B cell (primary cell): ENCODE data around the gene KCTD6. TPM values are rescaled to one million over a fixed set of nuclear protein-coding genes. Genes with fewer than 3 reads are reported as not detected.

ENCODE experiments used
- ATAC-seq: fragments of 200-7000 bp; cut with Tn5 transposase; one replicate; pipeline ENCODE4 v1.10.0; 2021; ENCODE audit warnings: low read depth, mild to moderate bottlenecking, moderate number of reproducible peaks, moderate library complexity
- CTCF ChIA-PET: fragments of 350-600 bp; sonication (Branson Sonifier 250); formaldehyde crosslinking; loops from one replicate; lab custom pipeline; 2021; ENCODE audit warnings: antibody characterized with exemption, inconsistent platforms; lab: Charles Lee
- POLR2A ChIA-PET: fragments of 350-600 bp; sonication (Branson Sonifier 250); formaldehyde crosslinking; loops from one replicate; lab custom pipeline; 2021; ENCODE audit warnings: antibody characterized with exemption; lab: Charles Lee
- DNase-seq: peaks from one replicate; pipeline ENCODE4 v3.0.0; 2013
- H2AFZ ChIP-seq: 2 replicates; pipeline ENCODE4 v1.6.1; 2012; ENCODE audit warnings: mild to moderate bottlenecking, low read depth, low read length; ENCODE audit not compliant: insufficient read depth, poor library complexity, severe bottlenecking
- H3K27ac ChIP-seq, 2 donors: 1 replicate in 1 of 2; 2 replicates in 1 of 2; pipeline ENCODE4 v1.5.1; 2012 to 2013; ENCODE audit warnings: low read length in 2 of 2, mild to moderate bottlenecking in 2 of 2, moderate library complexity in 1 of 2
- H3K27me3 ChIP-seq, 4 experiments: fragments of 200-600 bp in 1 of 4; sonication (generic) in 1 of 4; replicated peaks in 1 of 4; 1 replicate in 2 of 4; 2 replicates in 2 of 4; pipeline versions ENCODE4 v1.6.1 to v1.7.0; 2013 to 2016; ENCODE audit warnings: low read length in 3 of 4, mild to moderate bottlenecking in 2 of 4, mixed read lengths in 1 of 4, moderate library complexity in 1 of 4; ENCODE audit not compliant: insufficient read depth in 4 of 4, control insufficient read depth in 3 of 4; ENCODE audit errors: control extremely low read depth in 1 of 4
- H3K36me3 ChIP-seq, 2 experiments: replicated peaks in 1 of 2; 1 replicate in 1 of 2; 2 replicates in 1 of 2; pipeline versions ENCODE4 v1.6.1 to v1.7.1; 2013; ENCODE audit warnings: low read length in 1 of 2; ENCODE audit not compliant: insufficient read depth in 2 of 2, control insufficient read depth in 1 of 2; ENCODE audit errors: control extremely low read depth in 1 of 2, extremely low read depth in 1 of 2
- H3K4me1 ChIP-seq, 2 donors: fragments of 200-600 bp in 1 of 2; sonication (generic) in 1 of 2; 1 replicate in 1 of 2; 2 replicates in 1 of 2; pipeline versions ENCODE4 v1.5.1 to v1.6.1; 2013 to 2017; ENCODE audit warnings: low read length in 2 of 2; ENCODE audit not compliant: control insufficient read depth in 2 of 2, insufficient read depth in 2 of 2
- H3K4me2 ChIP-seq: replicated peaks from 2 replicates; pipeline ENCODE3; 2012; ENCODE audit warnings: mild to moderate bottlenecking, low read depth, low read length; ENCODE audit not compliant: poor library complexity, severe bottlenecking
- H3K4me3 ChIP-seq, 5 experiments: fragments of 200-600 bp in 1 of 5; sonication (generic) in 1 of 5; 1 replicate in 3 of 5; 2 replicates in 2 of 5; pipeline versions ENCODE4 v1.5.1 to v1.7.0; 2011 to 2016; ENCODE audit warnings: low read length in 4 of 5, mild to moderate bottlenecking in 4 of 5, low read depth in 2 of 5, control low read depth in 1 of 5, moderate library complexity in 1 of 5; ENCODE audit not compliant: insufficient read depth in 1 of 5; ENCODE audit errors: control extremely low read depth in 1 of 5, extremely low read depth in 1 of 5
- H3K79me2 ChIP-seq: fragments of 200-600 bp; sonication (generic); one replicate; pipeline ENCODE4 v1.6.0; 2016; ENCODE audit warnings: low read length; ENCODE audit not compliant: control insufficient read depth, insufficient read depth
- H3K9ac ChIP-seq: fragments of 200-600 bp; sonication (generic); 2 replicates; pipeline ENCODE4 v1.6.1; 2017; ENCODE audit warnings: mild to moderate bottlenecking, low read length, moderate library complexity
- H3K9me3 ChIP-seq, 3 donors: one replicate each; pipeline versions ENCODE4 v1.6.1 to v1.7.1; 2013; ENCODE audit warnings: low read length in 2 of 3; ENCODE audit not compliant: control insufficient read depth in 2 of 3, insufficient read depth in 1 of 3; ENCODE audit errors: control extremely low read depth in 1 of 3
- H4K20me1 ChIP-seq: 2 replicates; pipeline ENCODE4 v1.6.0; 2012; ENCODE audit warnings: mild to moderate bottlenecking, low read length; ENCODE audit not compliant: insufficient read depth, control insufficient read depth, poor library complexity, severe bottlenecking
- H3K27ac Mint-ChIP-seq: one replicate; pipeline ENCODE4 v1.8.0; 2021; ENCODE audit warnings: mixed read lengths
- H3K27me3 Mint-ChIP-seq: one replicate; pipeline ENCODE4 v1.8.0; 2021; ENCODE audit warnings: mixed read lengths
- H3K4me1 Mint-ChIP-seq: one replicate; pipeline ENCODE4 v1.8.0; 2021; ENCODE audit warnings: mixed read lengths
- H3K4me3 Mint-ChIP-seq: one replicate; pipeline ENCODE4 v1.8.0; 2021; ENCODE audit warnings: mixed read lengths
- H3K9me3 Mint-ChIP-seq: one replicate; pipeline ENCODE4 v1.8.0; 2022; ENCODE audit warnings: mixed read lengths; ENCODE audit not compliant: insufficient read depth
- CTCF ChIP-seq: fragments of 200-600 bp; IDR thresholded peaks from one replicate; pipeline ENCODE4 v1.8.0; 2022; ENCODE audit warnings: antibody characterized with exemption, mild to moderate bottlenecking
- EZH2 ChIP-seq: IDR thresholded peaks from 2 replicates; pipeline ENCODE4 v1.6.1; 2012; ENCODE audit warnings: borderline replicate concordance, low read depth, mild to moderate bottlenecking, moderate library complexity, low read length; ENCODE audit not compliant: insufficient read depth, poor library complexity, severe bottlenecking
- WGBS: methylation state at CpG from one replicate; pipeline ENCODE4 v1.1.5; 2013; ENCODE audit warnings: missing lambda C conversion rate; ENCODE audit not compliant: insufficient coverage; 5-methylcytosine and 5-hydroxymethylcytosine counted together
- intact Hi-C: fragments of 100-400 bp; cut with micrococcal nuclease; formaldehyde crosslinking; loops from one replicate; pipeline ENCODE4 v1.10.0; 2022
- polyA plus RNA-seq: library from polyadenylated mRNA; depleted of rRNA; stranded (reverse); fragments of >200 nt; gene quantifications from 2 replicates; pipeline ENCODE4 v1.2.3, GENCODE V29; 2012
- total RNA-seq, 2 donors: library from RNA; stranded (reverse); fragments of 120-200 nt in 1 of 2; gene quantifications; 1 replicate in 1 of 2; 2 replicates in 1 of 2; pipeline versions ENCODE4 v1.2.3 to v1.2.4, GENCODE V29; 2013 to 2022

KCTD6 gene
- total and polyA plus RNA-seq, 2 donors (not counting 1 experiment from before 2014, with no cell fraction given), result 7.4 to 14.6 TPM

DNA sequence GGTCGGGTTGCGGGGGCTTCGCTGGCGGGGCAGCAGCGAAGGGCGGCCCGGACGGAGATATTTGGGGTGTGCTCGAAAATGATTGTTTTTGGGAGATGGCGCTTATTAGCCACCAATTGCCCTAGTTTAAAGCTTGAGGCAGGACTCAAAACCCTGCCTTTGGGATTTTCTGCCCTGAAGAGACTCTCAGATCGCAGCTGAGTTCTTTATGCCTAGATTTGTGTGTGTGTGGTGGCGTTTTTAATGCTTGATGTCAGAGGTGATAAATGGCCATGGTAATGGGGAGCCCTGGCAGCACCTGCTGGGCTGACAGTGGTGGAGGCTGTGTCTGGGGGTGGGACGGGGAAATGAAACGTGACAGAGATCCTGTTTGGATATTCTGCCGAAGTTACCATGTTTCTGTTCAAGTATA is 604 bp downstream of the KCTD6 start:
- WGBS, result 1% methylated on average over 15 of the region's 15 CpGs
- peak overlapping the region; percentile 50 to 82 (median 75) for H3K4me3 ChIP-seq
- ATAC-seq (no peak), DNase-seq (peak; percentile 56)
- intact Hi-C loops, result loop anchor here (1.0 to 5.0 kb wide), 5 partner anchors 59 to 484 kb away; partner anchors contain the start of genes ABHD6, FLNB and PDHB
- H3K27ac ChIP-seq, result peak overlapping the region in 1 of 2 donors; percentile 50
- H3K9ac ChIP-seq, result peak overlapping the region; percentile 69
- no peaks in the 10 kb centered on the region for H3K27me3 ChIP-seq
- H3K4me1 Mint-ChIP-seq, result peaks cover 53% of the 10 kb centered on the region
- H3K79me2 ChIP-seq, result peaks cover 50% of the 10 kb centered on the region
- TF ChIP-seq CTCF, result no peak
- TF ChIP-seq EZH2, result no peak
- no peaks in the 10 kb centered on the region for H3K9me3 ChIP-seq
- H3K27me3 Mint-ChIP-seq, result no peaks in the 10 kb centered on the region
- ChIA-PET POLR2A (interaction anchor here (1.2 to 2.6 kb wide), 3 partner anchors 59 to 186 kb away, joined by 5 to 8 read pairs (median 7); partner anchors contain the start of genes HTD2, PDHB and RPP14), CTCF (interaction anchor here (0.8 to 7.4 kb wide), 35 partner anchors 11 to 315 kb away, joined by 3 to 70 read pairs (median 5); partner anchors contain the start of genes HTD2, PXK and RPP14)
- H3K4me3 Mint-ChIP-seq, result peak overlapping the region; percentile 93
- H2AFZ ChIP-seq, result peak overlapping the region; percentile 69
- H3K4me1 ChIP-seq, result peaks cover 28 to 37% of the 10 kb centered on the region in 2 donors
- no peaks in the 10 kb centered on the region for H3K36me3 ChIP-seq
- peak overlapping the region; percentile 87 for H3K27ac Mint-ChIP-seq
- H4K20me1 ChIP-seq, result peaks cover 4% of the 10 kb centered on the region
- peak overlapping the region; percentile 80 for H3K4me2 ChIP-seq
- no peaks in the 10 kb centered on the region for H3K9me3 Mint-ChIP-seq

DNA sequence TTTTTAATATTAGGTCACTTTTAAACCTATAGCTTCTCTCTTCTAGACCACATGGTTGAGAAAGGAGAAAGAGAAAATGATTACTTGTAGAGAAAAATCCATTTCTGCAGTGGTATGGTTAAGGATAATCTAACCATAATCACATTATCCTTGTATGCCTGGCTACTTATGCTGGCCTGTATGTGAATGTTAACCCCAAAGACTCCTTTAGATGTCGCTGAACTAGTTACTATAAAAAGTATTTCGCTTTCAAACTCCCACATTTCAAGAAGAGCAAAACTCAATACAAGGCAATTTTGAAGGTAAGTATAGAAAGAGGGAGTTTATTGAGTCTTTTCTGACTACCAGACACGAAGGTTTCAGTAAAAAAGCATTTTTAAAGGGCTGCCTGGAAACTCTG is 2.2 kb downstream of the KCTD6 start:
- H3K4me3 ChIP-seq, result no peak overlapping the region
- DNase-seq (no peak), ATAC-seq (no peak)
- no peak overlapping the region for H3K9ac ChIP-seq
- no peak overlapping the region for H3K4me2 ChIP-seq
- WGBS, result no CpG with 5 or more reads among the region's 3 CpGs
- no peaks in the 10 kb centered on the region for H3K9me3 ChIP-seq
- Mint-ChIP-seq H3K4me1 (peaks cover 59% of the 10 kb centered on the region), H3K9me3 (no peaks in the 10 kb centered on the region), H3K27ac (no peak overlapping the region), H3K4me3 (peak overlapping the region; percentile 93), H3K27me3 (no peaks in the 10 kb centered on the region)
- no peaks in the 10 kb centered on the region for H3K36me3 ChIP-seq
- H3K27me3 ChIP-seq, result no peaks in the 10 kb centered on the region
- peaks cover 28 to 37% of the 10 kb centered on the region in 2 donors for H3K4me1 ChIP-seq
- ChIA-PET POLR2A (interaction anchor here (2.6 kb wide), 1 partner anchor 188 kb away, joined by 8 read pairs; the partner anchor contains the start of genes HTD2 and RPP14), CTCF (interaction anchor here (1.1 to 7.4 kb wide), 7 partner anchors 30 to 306 kb away, joined by 3 to 70 read pairs (median 5); partner anchors contain the start of genes HTD2, PXK and RPP14)
- H2AFZ ChIP-seq, result no peak overlapping the region
- TF ChIP-seq CTCF, result no peak
- TF ChIP-seq EZH2, result no peak
- no peak overlapping the region for H3K27ac ChIP-seq
- peaks cover 64% of the 10 kb centered on the region for H3K79me2 ChIP-seq
- peaks cover 4% of the 10 kb centered on the region for H4K20me1 ChIP-seq
- intact Hi-C loops, result loop anchor here (5.0 kb wide), 1 partner anchor 257 kb away; the partner anchor contains the start of gene ABHD6
